Tracheal epithelial cell (primary cell): ENCODE results near the gene CFAP53. TPM values are rescaled to one million over a fixed set of nuclear protein-coding genes. Genes with fewer than 3 reads are reported as not detected.

Source experiments
- total RNA-seq: library from RNA; depleted of rRNA; stranded (reverse); fragments of >200 nt; gene quantifications from 2 replicates; pipeline ENCODE4 v1.2.1, GENCODE V29; 2014

CFAP53 gene, protein sequence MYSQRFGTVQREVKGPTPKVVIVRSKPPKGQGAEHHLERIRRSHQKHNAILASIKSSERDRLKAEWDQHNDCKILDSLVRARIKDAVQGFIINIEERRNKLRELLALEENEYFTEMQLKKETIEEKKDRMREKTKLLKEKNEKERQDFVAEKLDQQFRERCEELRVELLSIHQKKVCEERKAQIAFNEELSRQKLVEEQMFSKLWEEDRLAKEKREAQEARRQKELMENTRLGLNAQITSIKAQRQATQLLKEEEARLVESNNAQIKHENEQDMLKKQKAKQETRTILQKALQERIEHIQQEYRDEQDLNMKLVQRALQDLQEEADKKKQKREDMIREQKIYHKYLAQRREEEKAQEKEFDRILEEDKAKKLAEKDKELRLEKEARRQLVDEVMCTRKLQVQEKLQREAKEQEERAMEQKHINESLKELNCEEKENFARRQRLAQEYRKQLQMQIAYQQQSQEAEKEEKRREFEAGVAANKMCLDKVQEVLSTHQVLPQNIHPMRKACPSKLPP
- total RNA-seq, result under 0.01 and 0.48 TPM in 2 replicates

DNA sequence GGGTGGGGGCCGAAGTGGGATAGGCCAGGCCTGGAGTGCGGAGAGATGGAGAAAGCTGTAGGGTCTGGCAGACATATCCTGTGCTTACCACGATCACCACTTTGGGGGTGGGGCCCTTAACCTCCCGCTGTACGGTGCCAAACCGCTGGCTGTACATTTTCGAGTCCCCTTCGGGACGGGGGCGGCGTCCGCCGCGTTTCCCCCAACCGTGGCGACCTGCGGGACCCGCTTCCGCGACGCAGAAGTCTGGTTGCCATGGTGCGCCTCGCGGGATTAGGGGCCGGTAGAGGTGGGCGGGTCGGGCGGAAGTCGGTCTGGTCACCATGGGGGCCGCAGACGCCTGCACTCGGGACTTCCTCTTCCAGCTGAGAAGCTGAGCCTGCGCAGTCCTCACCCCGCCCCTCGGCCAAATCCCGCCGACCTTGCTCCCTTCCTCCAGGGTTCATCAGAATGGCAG is at the start of gene CFAP53:
TSS of gene CFAP53 (minus strand) at position 248 of the 457 bp plus-strand sequence. CDS start at position 157, 91 bp downstream.

DNA sequence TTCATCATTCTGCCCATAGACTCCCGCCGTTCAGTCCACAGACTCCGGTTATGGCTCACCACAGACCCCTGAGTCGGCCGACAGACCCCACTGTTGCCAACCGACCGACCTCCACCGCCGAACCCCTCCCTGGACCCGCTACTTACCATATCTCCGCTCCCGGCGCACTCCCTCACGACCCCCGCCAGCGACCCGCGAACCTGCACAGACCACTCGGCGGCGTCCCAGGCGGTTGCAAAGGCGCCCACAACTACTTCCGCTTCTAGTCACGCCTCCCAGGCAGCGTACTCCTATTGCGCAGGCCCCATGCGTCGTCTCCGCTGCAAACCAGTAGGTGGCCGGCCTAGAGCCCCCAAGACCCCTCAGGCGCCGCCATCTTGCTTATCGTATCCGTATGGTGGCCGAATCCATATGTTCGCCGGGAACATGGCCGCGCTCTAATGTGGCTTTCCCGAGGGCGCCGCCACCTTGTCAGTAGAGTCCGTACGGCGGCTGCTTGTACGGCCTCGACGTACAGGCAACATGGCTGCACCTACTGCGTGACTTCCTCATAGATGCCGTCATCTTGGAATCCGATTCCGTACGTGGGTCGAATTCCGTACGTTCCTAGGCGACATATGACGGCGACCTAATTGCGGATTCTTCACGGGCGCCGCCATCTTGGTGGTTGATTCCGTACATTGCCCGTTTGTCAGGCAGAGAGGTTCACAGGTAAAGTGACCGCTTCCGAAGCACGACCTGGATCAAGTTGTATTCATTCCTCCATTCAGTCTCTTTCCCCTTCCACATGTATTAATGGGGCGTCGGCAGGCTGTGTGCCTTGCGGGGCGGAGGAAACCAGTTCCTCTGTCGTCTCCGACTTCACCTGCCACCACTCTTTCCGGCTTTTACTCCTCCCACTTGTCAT is 21.4 kb upstream of the CFAP53 start, which contains the start of gene CXXC1:
TSS of gene CXXC1 (minus strand) at position 252 of the 907 bp plus-strand sequence. CDS start at position 149, 103 bp downstream.

DNA sequence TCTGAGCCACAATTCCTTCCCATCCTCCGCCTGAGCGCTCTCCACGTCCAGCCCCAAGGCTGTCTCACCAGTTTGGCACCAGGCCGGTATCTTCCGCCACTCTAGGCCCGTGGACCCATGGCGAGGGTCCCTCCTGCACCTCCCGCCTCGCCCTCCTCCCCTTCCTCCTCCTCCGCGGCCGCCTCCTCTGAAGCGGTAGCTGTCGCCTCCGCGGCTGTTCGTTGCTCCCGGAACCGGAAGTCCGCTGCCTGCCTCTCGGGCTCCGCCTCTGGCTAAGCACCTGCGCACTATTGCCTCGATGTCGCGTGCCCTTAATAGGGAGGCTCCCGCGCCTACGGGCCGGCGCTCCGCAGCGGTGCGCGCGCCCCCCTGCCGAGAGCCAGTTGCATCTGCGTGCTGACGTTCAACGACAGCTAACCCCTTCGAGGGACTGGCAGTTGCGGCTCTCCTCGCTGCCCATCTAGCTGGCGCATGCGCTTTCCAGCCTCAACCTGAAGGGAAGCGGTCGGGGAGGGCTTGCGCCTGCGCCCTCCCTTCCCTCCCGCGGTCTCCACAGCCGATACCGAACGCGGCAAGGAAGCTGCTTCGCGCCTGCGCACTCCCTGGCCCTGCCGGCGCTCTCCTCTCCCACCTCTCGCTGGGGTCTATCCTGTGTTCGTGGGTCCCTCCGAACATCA is 15.1 kb upstream of the CFAP53 start, which contains the start of gene MBD1:
TSS of gene MBD1 (minus strand) at position 229 of the 677 bp plus-strand sequence. CDS start 1,531 bp downstream, outside the sequence.

DNA sequence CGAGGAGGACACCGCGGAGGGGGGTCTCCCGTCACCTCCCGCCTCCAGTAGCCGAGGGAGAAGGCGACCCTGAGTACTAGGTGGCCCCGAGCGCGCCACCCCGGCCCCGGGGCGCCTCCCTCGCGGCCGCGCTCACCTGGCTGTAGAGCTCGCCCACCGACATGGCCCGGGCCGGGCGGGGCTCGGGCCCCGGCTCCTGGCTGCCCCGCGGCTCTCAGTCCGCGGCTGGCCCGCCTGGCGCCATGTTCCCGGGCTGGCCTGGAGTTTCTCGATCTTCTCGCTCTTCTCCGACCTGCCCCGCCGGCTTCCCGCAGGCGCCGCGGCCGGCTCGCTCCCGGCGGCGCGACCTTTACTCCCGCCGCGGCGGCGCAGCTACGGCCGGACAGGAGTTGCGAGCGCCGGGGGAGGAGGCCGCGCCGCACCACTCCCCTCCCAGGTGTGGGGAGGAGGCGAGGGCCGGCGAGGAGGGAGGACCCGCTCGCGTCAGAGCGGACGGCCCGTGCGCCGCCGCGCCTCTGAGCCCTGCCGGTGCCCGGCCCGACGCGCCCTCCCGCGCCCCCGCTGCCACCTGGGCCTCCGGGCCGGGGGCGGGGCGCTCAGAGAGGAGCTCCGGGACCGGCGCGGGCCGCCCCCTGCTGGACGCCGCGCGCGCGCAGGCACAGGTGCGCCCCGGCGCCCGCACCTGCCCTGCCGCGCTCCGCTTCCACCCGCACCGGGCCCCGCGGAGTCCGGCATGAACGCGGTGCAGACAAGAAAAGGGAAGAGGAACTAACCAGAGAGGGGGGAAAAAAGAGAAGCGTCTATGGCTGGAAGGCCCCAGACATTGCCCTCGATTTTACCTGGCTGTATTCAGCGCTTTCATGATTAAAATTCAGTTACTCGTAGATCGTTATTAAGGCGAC is 71.4 kb downstream of the CFAP53 start, which contains the start of gene MYO5B:
TSS of gene MYO5B (minus strand) at position 517 of the 902 bp plus-strand sequence. CDS start at position 163, 354 bp downstream.

Other genes starting within 250 kb of the CFAP53 start
- 31.5 and 62.7 TPM in 2 replicates for gene MYO5B, start 71.3 kb downstream of the CFAP53 start, total RNA-seq
- 85.5 and 102 TPM in 2 replicates for gene MBD1, start 15.0 kb upstream of the CFAP53 start, total RNA-seq
- 27.5 and 27.7 TPM in 2 replicates for gene CXXC1, start 21.2 kb upstream of the CFAP53 start, total RNA-seq
- gene SKA1, start 108.6 kb upstream of the CFAP53 start, total RNA-seq, result 0.85 and 1.2 TPM in 2 replicates